ENCODE measurements around the gene DNMT1.

GRCh38 chr19:10222201-10222890, 27.6 kb upstream of the DNMT1 start:
- TF ChIP-seq EZH2 (IDR thresholded peaks at IDR 0.05): no peak
- no peak for TF ChIP-seq POLR2AphosphoS5 (IDR thresholded peaks at IDR 0.05; ENCODE audit: borderline replicate concordance, low read depth, low read length)
